H1 (cell line): ENCODE measurements around the gene IL24. TPM values are rescaled to one million over a fixed set of nuclear protein-coding genes. Genes with fewer than 3 reads are reported as not detected.

Source experiments
- CTCF ChIA-PET: fragments of 300-600 bp; sonication (Branson Sonifier 250); formaldehyde crosslinking; loops from one replicate; lab custom pipeline; 2021; ENCODE audit not compliant: partially characterized antibody; lab: Charles Lee
- POLR2A ChIA-PET: fragments of 300-600 bp; sonication (Branson Sonifier 250); formaldehyde crosslinking; loops from one replicate; lab custom pipeline; 2021; ENCODE audit warnings: inconsistent platforms; ENCODE audit not compliant: partially characterized antibody; lab: Charles Lee
- DNase-seq, 2 experiments: peaks; one replicate each; pipeline versions ENCODE4 v3.0.0 to v3.0.0-alpha.2; 2010 to 2022; ENCODE audit warnings: low spot score in 2 of 2, low read depth in 1 of 2, mixed read lengths in 1 of 2
- FAIRE-seq: peaks from 2 replicates; lab custom pipeline; 2011; peaks lifted over from hg19 to GRCh38; lab: Jason Lieb, UNC
- H2AFZ ChIP-seq: 2 replicates; pipeline ENCODE4 v1.8.1; 2012; ENCODE audit warnings: low read length, inconsistent platforms
- H2AK5ac ChIP-seq: 2 replicates; pipeline ENCODE4 v1.6.1; 2013; ENCODE audit warnings: low read depth, low read length
- H2BK120ac ChIP-seq: replicated peaks from 2 replicates; pipeline ENCODE3; 2013; ENCODE audit warnings: low read depth, low read length, inconsistent platforms
- H2BK12ac ChIP-seq: 2 replicates; pipeline ENCODE4 v1.6.1; 2013; ENCODE audit warnings: low read depth, low read length
- H2BK15ac ChIP-seq: 2 replicates; pipeline ENCODE4 v1.6.1; 2013; ENCODE audit warnings: low read length
- H2BK20ac ChIP-seq: 2 replicates; pipeline ENCODE4 v1.6.1; 2013; ENCODE audit warnings: low read length
- H2BK5ac ChIP-seq: 2 replicates; pipeline ENCODE4 v1.6.1; 2013; ENCODE audit warnings: low read depth, low read length
- H3K14ac ChIP-seq: 2 replicates; pipeline ENCODE4 v1.6.1; 2013; ENCODE audit warnings: inconsistent platforms; ENCODE audit not compliant: insufficient read length
- H3K18ac ChIP-seq: 2 replicates; pipeline ENCODE4 v1.6.1; 2013; ENCODE audit warnings: low read length; ENCODE audit errors: extremely low read depth
- H3K23ac ChIP-seq: 2 replicates; pipeline ENCODE4 v1.6.1; 2013; ENCODE audit warnings: inconsistent platforms; ENCODE audit not compliant: insufficient read length
- H3K23me2 ChIP-seq: 2 replicates; pipeline ENCODE4 v1.6.1; 2013; ENCODE audit warnings: low read depth, low read length
- H3K27ac ChIP-seq: 2 replicates; pipeline ENCODE4 v1.6.1; 2011; ENCODE audit warnings: low read depth, low read length, inconsistent platforms
- H3K27me3 ChIP-seq, 4 experiments: replicated peaks in 1 of 4; 1 replicate in 1 of 4; 2 replicates in 3 of 4; pipeline versions ENCODE4 v1.6.1 to v1.8.1; 2011 to 2013; ENCODE audit warnings: low read length in 3 of 4, mild to moderate bottlenecking in 3 of 4, inconsistent platforms in 2 of 4, mixed read lengths in 2 of 4, moderate library complexity in 1 of 4; ENCODE audit not compliant: control insufficient read depth in 3 of 4, insufficient read depth in 3 of 4; ENCODE audit errors: extremely low read depth in 1 of 4
- H3K36me3 ChIP-seq, 4 experiments: 2 replicates each; pipeline versions ENCODE4 v1.6.1 to v1.8.1; 2011 to 2013; ENCODE audit warnings: mild to moderate bottlenecking in 4 of 4, low read length in 3 of 4, moderate library complexity in 2 of 4, control low read depth in 1 of 4, inconsistent platforms in 1 of 4; ENCODE audit not compliant: insufficient read depth in 4 of 4, control insufficient read depth in 2 of 4
- H3K4ac ChIP-seq: replicated peaks from 2 replicates; pipeline ENCODE3; 2013; ENCODE audit warnings: low read length, low read depth, mixed read lengths, inconsistent platforms; ENCODE audit not compliant: insufficient read length
- H3K4me1 ChIP-seq, 4 experiments: replicated peaks in 1 of 4; 1 replicate in 1 of 4; 2 replicates in 3 of 4; pipeline versions ENCODE4 v1.6.1 to v1.8.1; 2011 to 2013; ENCODE audit warnings: low read length in 3 of 4, inconsistent platforms in 2 of 4, mixed read lengths in 1 of 4; ENCODE audit not compliant: insufficient read depth in 4 of 4, control insufficient read depth in 3 of 4
- H3K4me2 ChIP-seq, 2 experiments: 2 replicates each; pipeline versions ENCODE4 v1.6.1 to v1.8.1; 2011 to 2013; ENCODE audit warnings: low read depth in 2 of 2, low read length in 2 of 2, control low read depth in 1 of 2, inconsistent platforms in 1 of 2, mild to moderate bottlenecking in 1 of 2; ENCODE audit not compliant: insufficient read depth in 1 of 2
- H3K4me3 ChIP-seq, 4 experiments: fragments of 200-600, 300-600 bp in 1 of 4; sonication (generic), shearing (Covaris generic), sonication (Bioruptor Twin) in 1 of 4; 2 replicates each; pipeline versions ENCODE4 v1.5.1 to v1.8.1; 2011 to 2016; ENCODE audit warnings: low read length in 4 of 4, low read depth in 3 of 4, control low read depth in 2 of 4, inconsistent platforms in 2 of 4, mild to moderate bottlenecking in 2 of 4, mixed read lengths in 1 of 4, moderate library complexity in 1 of 4; ENCODE audit not compliant: insufficient read depth in 2 of 4; ENCODE audit errors: extremely low read depth in 1 of 4
- H3K56ac ChIP-seq: replicated peaks from 2 replicates; pipeline ENCODE3; 2013; ENCODE audit warnings: low read depth, mild to moderate bottlenecking, mixed read lengths, low read length, inconsistent platforms; ENCODE audit not compliant: insufficient read length
- H3K79me1 ChIP-seq: 2 replicates; pipeline ENCODE4 v1.6.1; 2013; ENCODE audit warnings: low read depth, low read length, control low read depth
- H3K79me2 ChIP-seq, 2 experiments: 2 replicates each; pipeline versions ENCODE4 v1.6.1 to v1.8.1; 2012 to 2013; ENCODE audit warnings: low read length in 2 of 2, mild to moderate bottlenecking in 2 of 2, inconsistent platforms in 1 of 2; ENCODE audit not compliant: insufficient read depth in 2 of 2, control insufficient read depth in 1 of 2
- H3K9ac ChIP-seq, 4 experiments: replicated peaks in 1 of 4; 1 replicate in 1 of 4; 2 replicates in 3 of 4; pipeline versions ENCODE4 v1.6.1 to v1.8.1; 2011 to 2013; ENCODE audit warnings: low read depth in 3 of 4, low read length in 3 of 4, control low read depth in 2 of 4, mild to moderate bottlenecking in 2 of 4, moderate library complexity in 2 of 4, inconsistent platforms in 1 of 4; ENCODE audit errors: extremely low read depth in 1 of 4
- H3K9me3 ChIP-seq, 2 experiments: 2 replicates each; pipeline versions ENCODE4 v1.6.1 to v1.8.1; 2012 to 2013; ENCODE audit warnings: mild to moderate bottlenecking in 2 of 2, moderate library complexity in 2 of 2, control low read depth in 1 of 2, inconsistent platforms in 1 of 2, low read depth in 1 of 2, low read length in 1 of 2, mixed read lengths in 1 of 2; ENCODE audit not compliant: insufficient read depth in 2 of 2
- H4K20me1 ChIP-seq, 2 experiments: replicated peaks in 1 of 2; 2 replicates each; pipeline versions ENCODE3 to v1.8.1; 2011 to 2013; ENCODE audit warnings: inconsistent platforms in 2 of 2, low read length in 2 of 2, mild to moderate bottlenecking in 1 of 2; ENCODE audit not compliant: insufficient read depth in 2 of 2, control insufficient read depth in 1 of 2
- H4K5ac ChIP-seq: 2 replicates; pipeline ENCODE4 v1.6.1; 2013; ENCODE audit warnings: low read length, low read depth, mixed read lengths, inconsistent platforms; ENCODE audit not compliant: insufficient read length
- H4K8ac ChIP-seq: 2 replicates; pipeline ENCODE4 v1.8.0; 2013; ENCODE audit warnings: mild to moderate bottlenecking, moderate library complexity, low read length, inconsistent platforms; ENCODE audit not compliant: insufficient read depth; ENCODE audit errors: extremely low read depth
- H4K91ac ChIP-seq: replicated peaks from 2 replicates; pipeline ENCODE3; 2013; ENCODE audit warnings: low read length, mixed read lengths, inconsistent platforms; ENCODE audit not compliant: insufficient read length
- ASH2L ChIP-seq: fragments of 200-600, 300-600 bp; sonication (generic); IDR thresholded peaks from one replicate; pipeline ENCODE4 v1.7.1; 2017; ENCODE audit warnings: low read length
- CHD2 ChIP-seq: IDR thresholded peaks from 2 replicates; pipeline ENCODE4 v1.6.1; 2012; ENCODE audit warnings: low read length, improper control_type of control experiment
- KDM1A ChIP-seq: fragments of 200-600, 300-600 bp; sonication (generic); IDR thresholded peaks from 2 replicates; pipeline ENCODE4 v1.7.1; 2016; ENCODE audit warnings: mild to moderate bottlenecking, low read length, borderline replicate concordance
- PHF8 ChIP-seq: fragments of 200-600 bp; sonication (generic); conservative IDR thresholded peaks from 2 replicates; pipeline ENCODE4 v1.7.1; 2012; ENCODE audit warnings: low read depth, mild to moderate bottlenecking, inconsistent platforms, low read length, moderate library complexity
- POLR2AphosphoS5 ChIP-seq: IDR thresholded peaks from 2 replicates; pipeline ENCODE4 v1.6.1; 2011; ENCODE audit warnings: low read depth, low read length
- POU5F1 ChIP-seq: IDR thresholded peaks from 2 replicates; pipeline ENCODE4 v1.6.1; 2011; ENCODE audit warnings: low read depth, mild to moderate bottlenecking, low read length, moderate library complexity
- RAD21 ChIP-seq, 2 experiments: IDR thresholded peaks in 1 of 2; conservative IDR thresholded peaks in 1 of 2; 2 replicates each; pipeline ENCODE4 v1.6.1; 2011; ENCODE audit warnings: low read depth in 2 of 2, low read length in 2 of 2, improper control_type of control experiment in 1 of 2, inconsistent platforms in 1 of 2, mild to moderate bottlenecking in 1 of 2, moderate library complexity in 1 of 2
- RNF2 ChIP-seq: fragments of 200-900, 300-1000 bp; sonication (generic); IDR thresholded peaks from 2 replicates; pipeline ENCODE4 v1.7.1; 2016; ENCODE audit warnings: borderline replicate concordance, low read depth, mild to moderate bottlenecking, antibody characterized with exemption, low read length; ENCODE audit not compliant: poor library complexity, severe bottlenecking; ENCODE audit errors: missing control alignments
- SAP30 ChIP-seq: fragments of 300-600 bp; sonication (generic); IDR thresholded peaks from 2 replicates; pipeline ENCODE4 v1.7.1; 2012; ENCODE audit warnings: low read length, moderate library complexity, mild to moderate bottlenecking, inconsistent platforms; ENCODE audit not compliant: insufficient read depth, insufficient replicate concordance
- SIRT6 ChIP-seq: IDR thresholded peaks from one replicate; pipeline ENCODE4 v1.7.1; 2012; ENCODE audit warnings: low read length, inconsistent platforms
- SRF ChIP-seq: IDR thresholded peaks from 2 replicates; pipeline ENCODE4 v1.6.1; 2011; ENCODE audit warnings: mild to moderate bottlenecking, low read depth, low read length, moderate library complexity
- TEAD4 ChIP-seq: IDR thresholded peaks from 2 replicates; pipeline ENCODE4 v1.6.1; 2012; ENCODE audit warnings: low read depth, low read length, inconsistent platforms, mixed read lengths
- YY1 ChIP-seq: IDR thresholded peaks from 2 replicates; pipeline ENCODE4 v1.6.1; 2011; ENCODE audit warnings: low read depth, mild to moderate bottlenecking, low read length
- ZNF274 ChIP-seq: IDR thresholded peaks from 2 replicates; pipeline ENCODE4 v1.7.0; 2012; ENCODE audit warnings: low read length, borderline replicate concordance; ENCODE audit errors: extremely low read depth
- WGBS, 2 experiments: shearing (Covaris generic) in 1 of 2; methylation state at CpG; one replicate each; pipeline versions ENCODE4 v1.1.6 to v1.1.7; 2013 to 2015; ENCODE audit warnings: low lambda C conversion rate in 2 of 2, mixed read lengths in 2 of 2, inconsistent platforms in 1 of 2, low coverage in 1 of 2, missing lambda C conversion rate in 1 of 2; ENCODE audit not compliant: insufficient replicate concordance in 2 of 2, insufficient coverage in 1 of 2, insufficient read length in 1 of 2; ENCODE audit errors: extremely low coverage in 1 of 2, missing lambda C conversion rate in 1 of 2; 5-methylcytosine and 5-hydroxymethylcytosine counted together
- polyA plus RNA-seq, 7 experiments: library from polyadenylated mRNA; depleted of rRNA in 3 of 7; stranded (reverse) in 5 of 7; unstranded in 2 of 7; fragments of >200 nt in 5 of 7; fragments of 200-250 nt in 2 of 7; gene quantifications; 1 replicate in 5 of 7; 2 replicates in 1 of 7; 4 replicates in 1 of 7; pipeline versions ENCODE4 v1.2.1 to v1.2.3, GENCODE V29; 2011 to 2013; ENCODE audit warnings: missing spikeins in 2 of 7, mixed read lengths in 2 of 7
- total RNA-seq: library from RNA; stranded (reverse); fragmentation: NEBNext Ultra II Directional; extraction: Animal tissue kit (Norgen Biotek cat#: 25700); gene quantifications from 2 replicates; pipeline ENCODE4 v1.2.1, GENCODE V29; 2021

The IL24 gene
- total and polyA plus RNA-seq, 2 of the 8 experiments (the other 6 are each of a cell fraction or from before 2014, with no cell fraction given), result not detected

DNA sequence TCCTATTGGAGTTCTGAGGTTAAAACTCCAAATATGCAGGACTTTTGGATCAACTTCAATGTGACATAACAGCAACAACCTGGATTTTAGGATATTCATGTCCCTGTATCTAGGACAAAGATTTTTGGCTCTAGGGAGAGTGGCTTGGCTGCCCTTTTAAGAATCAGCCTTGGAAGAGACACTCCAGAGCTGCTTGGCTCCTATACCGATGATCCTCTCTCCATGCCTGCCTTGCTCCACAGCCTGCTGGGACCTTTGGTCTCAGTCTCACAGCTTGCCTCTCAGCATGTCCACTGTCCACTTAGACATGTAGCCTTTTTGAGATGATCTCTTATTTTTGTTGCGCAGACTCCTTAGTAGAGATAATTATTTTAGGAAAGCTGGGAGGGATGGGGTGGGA, 29.0 kb downstream of the IL24 start:
- no peak overlapping the region for H4K91ac ChIP-seq
- no peaks in the 10 kb centered on the region for H3K79me2 ChIP-seq
- ChIA-PET POLR2A (interaction anchor here (0.6 kb wide), 1 partner anchor 60 kb away, joined by 3 read pairs; no protein-coding TSS in a partner anchor), CTCF (interaction anchor here (1.0 to 13.8 kb wide), 8 partner anchors 9 to 128 kb away, joined by 3 to 226 read pairs (median 4); partner anchors contain the start of genes FCMR and PIGR)
- peaks cover 12% of the 10 kb centered on the region for H3K23me2 ChIP-seq
- FAIRE-seq (no peak), DNase-seq (no peak)
- no peak overlapping the region for H3K4me2 ChIP-seq
- no peak overlapping the region for H3K4ac ChIP-seq
- H2AK5ac ChIP-seq, result no peak overlapping the region
- no peak overlapping the region for H4K5ac ChIP-seq
- peaks cover 0 to 2% (median 0%) of the 10 kb centered on the region in 4 experiments; a peak in 1 of 7 replicates for H3K27me3 ChIP-seq
- H2BK120ac ChIP-seq, result no peak overlapping the region
- H3K23ac ChIP-seq, result no peak overlapping the region
- H3K27ac ChIP-seq, result no peak overlapping the region
- H2BK5ac ChIP-seq, result no peak overlapping the region
- no peak overlapping the region for H4K8ac ChIP-seq
- H2AFZ ChIP-seq, result no peak overlapping the region
- no peaks in the 10 kb centered on the region; a peak in 1 of 4 replicates for H3K9me3 ChIP-seq
- WGBS, 2 experiments, result 97% methylated on average over 2 of the region's 2 CpGs; no CpG with 5 or more reads in 1 of the 2 experiments
- peaks cover 0 to 5% (median 0%) of the 10 kb centered on the region in 4 experiments; a peak in 1 of 8 replicates for H3K36me3 ChIP-seq
- H2BK20ac ChIP-seq, result no peak overlapping the region
- no peak overlapping the region for H3K9ac ChIP-seq
- H4K20me1 ChIP-seq, result peaks cover 0 to 11% of the 10 kb centered on the region in 2 experiments
- H3K4me1 ChIP-seq, result no peaks in the 10 kb centered on the region
- H3K14ac ChIP-seq, result no peak overlapping the region
- 0 out of 2 replicates have a peak, but pooled peaks cover 2% of the 10 kb centered on the region for H3K79me1 ChIP-seq
- no peak overlapping the region for H3K4me3 ChIP-seq
- H3K56ac ChIP-seq, result no peak overlapping the region
- H3K18ac ChIP-seq, result no peak overlapping the region
- H2BK15ac ChIP-seq, result no peak overlapping the region
- H2BK12ac ChIP-seq, result no peak overlapping the region
- TF ChIP-seq SRF (no peak), YY1 (no peak), KDM1A (no peak), SIRT6 (no peak), POU5F1 (no peak), ASH2L (no peak), ZNF274 (no peak), SAP30 (no peak), TEAD4 (no peak), CHD2 (no peak), POLR2AphosphoS5 (no peak), PHF8 (no peak), RAD21 (IDR thresholded peaks at IDR 0.05 in 1 of 2, conservative IDR thresholded peaks at IDR 0.05 in 1 of 2; ENCODE audit: low read depth in 2 of 2, low read length in 2 of 2) (no peak), RNF2 (no peak)
